HG03095 (cell line): Measurements from ENCODE around the gene EMILIN3.

Experiments
- ATAC-seq: cut with Tn5 transposase; IDR thresholded peaks from one replicate; pipeline ENCODE4 v1.9.1; 2021; ENCODE audit warnings: moderate library complexity; ENCODE audit not compliant: unreplicated experiment

The EMILIN3 gene

DNA sequence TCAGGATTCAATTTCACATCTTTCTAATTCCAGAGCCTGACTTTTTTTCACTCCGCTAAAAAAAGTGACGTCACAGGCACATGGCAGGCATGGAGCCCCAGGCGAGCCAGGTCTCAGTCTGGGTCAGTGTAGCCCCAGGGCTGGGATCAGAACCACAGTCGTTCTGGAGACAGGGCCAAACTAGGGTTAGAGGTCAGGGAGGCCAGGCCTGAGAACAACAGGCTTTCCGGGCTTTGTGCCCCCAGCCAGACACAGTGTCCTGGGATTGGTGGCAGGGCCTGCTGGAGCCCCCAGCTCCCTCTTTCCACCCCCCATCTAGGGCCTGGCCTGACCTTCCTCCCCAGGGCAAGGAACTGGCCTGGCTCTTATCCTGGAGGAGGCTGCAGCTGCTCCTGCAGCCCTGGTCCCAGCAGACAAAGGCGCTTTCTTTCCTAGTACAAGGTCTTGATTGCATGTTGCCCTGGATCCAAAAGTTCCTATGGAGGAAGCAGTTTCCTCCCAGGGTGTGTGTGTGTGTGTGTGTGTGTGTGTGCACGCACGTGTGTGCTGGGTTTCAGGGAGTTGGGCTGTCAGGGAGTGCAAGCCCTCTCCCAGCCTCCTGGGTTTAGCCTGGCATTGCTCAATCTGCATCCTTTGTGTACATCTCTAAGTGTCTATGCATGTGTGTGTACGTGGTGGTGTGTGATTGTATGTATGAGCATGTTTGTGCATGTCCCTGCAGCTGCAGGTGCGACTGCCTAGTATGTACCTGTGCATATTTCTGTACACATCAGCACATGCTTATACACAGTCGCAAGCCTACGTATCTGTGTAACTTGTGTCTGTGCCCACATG lies 26.5 kb upstream of the EMILIN3 start:
- ATAC-seq, result no peak

DNA sequence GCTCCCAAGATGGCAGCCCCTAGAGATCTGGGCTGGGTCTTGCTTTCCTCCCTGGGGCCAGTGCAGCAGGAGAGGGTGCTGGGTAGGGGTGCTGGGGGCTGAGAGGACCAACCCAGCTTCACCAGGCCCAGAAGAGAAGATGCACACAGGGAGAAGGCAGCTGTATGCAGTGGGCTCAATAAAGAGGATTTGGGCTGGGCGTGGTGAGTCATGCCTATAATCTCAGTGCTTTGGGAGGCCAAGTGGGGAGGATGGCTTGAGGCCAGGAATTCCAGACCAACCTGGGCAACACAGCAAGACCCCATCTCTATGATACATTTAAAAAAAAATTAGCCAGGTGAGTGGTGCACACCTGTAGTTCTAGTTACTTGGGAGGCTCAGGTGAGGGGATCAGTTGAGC lies 25.7 kb upstream of the EMILIN3 start:
- ATAC-seq, result no peak

DNA sequence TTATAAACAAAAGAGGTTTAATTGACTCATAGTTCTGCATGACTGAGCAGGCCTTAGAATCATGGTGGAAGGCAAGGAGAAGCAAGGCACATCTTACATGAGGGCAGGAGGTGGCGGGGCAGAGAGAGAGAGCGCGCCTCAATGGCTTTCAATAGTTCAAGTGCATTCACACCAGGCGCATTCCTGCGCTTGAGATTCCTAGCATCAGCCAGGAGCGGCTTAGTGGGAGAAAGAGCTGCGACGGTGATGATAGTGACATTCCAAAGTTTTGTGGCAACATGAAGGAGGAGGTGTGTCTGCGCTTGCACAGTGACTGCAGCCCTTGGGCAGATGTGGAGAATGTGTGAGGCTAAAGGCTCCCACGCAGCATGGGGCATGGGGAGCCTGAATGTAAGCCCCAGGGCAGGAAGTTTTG lies 25.0 kb upstream of the EMILIN3 start:
- ATAC-seq, result no peak

DNA sequence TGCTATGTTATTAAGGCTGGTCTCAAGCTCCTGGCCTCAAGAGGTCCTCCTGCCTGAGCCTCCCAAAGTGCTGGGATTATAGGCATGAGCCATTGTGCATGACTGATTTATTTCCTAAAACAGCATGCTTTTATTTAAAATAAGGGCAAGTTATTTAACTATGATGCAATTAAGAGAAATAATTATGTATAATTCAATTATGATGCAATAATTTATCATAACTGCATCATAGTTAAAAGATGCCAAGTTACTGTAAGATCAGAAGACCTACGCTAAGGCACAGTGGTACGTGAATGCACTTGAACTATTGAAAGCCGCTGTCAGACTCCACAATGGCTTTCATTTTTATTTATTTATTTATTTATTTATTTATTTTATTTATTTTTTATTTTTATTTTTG lies 24.3 kb upstream of the EMILIN3 start:
- ATAC-seq, result no peak

DNA sequence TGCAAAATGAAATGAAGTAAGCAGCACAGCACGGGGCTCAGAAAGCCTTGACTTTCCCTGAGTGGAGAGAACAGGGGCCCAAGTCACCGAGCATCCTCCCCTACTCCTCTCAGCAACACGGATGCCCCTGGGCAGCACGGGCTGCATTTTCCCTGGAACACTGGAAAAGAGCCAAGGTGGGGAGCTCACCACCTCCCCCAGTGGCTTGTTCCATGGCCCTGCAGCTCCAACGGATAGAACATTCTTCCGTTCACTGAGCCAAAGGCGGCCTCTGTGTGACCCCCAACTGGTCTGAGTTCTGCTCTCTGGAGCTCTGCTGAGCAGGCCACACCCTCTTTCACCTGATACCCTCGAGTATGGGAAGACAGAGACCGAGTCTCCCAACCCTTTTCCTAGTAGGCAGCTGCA lies 20.8 kb upstream of the EMILIN3 start:
- no peak for ATAC-seq

DNA sequence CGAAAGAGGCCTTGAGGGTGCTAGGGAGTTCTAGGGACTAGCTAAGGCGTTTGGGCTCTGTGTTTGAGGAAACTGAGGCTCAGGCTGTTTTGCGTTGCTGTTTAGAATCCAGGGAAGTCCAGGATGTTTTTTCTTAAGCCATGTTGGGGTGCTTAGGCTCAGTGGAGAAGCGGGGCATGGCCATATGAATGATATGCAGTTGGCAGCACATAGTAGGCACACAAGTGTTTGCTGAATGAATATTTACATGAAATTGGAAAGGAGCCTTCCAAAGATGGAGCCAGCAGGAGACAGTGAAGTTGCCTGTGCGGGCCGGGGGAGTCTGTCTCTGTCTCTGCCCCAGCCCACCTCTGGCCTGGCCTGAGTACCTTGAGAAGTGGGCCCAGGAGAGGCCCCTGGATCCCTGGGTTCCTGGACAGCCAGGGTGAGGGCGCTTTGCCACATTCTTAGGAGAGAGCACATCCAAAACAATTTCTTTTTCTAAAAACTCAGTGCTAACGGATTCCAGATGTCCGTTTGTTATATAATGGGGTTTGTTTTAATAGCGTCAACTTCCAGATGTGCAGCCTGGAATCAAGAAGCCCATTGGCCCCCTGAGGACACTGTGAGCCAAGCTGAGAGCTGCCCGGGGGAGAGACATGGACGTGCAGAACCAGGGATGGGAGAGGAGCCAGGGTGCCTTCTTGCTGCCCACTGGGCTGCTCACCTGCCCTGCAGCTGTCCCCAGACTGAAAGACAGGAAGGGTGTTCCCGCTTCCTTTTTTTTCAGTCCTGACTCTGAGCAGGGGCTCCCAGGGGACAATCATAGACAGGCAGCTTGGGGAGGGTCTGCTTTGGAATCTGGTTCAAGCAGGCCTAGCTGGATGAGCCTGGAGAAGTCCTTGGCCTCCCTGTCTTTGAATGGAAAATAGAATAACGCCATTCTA lies 20.1 kb upstream of the EMILIN3 start:
- no peak for ATAC-seq

DNA sequence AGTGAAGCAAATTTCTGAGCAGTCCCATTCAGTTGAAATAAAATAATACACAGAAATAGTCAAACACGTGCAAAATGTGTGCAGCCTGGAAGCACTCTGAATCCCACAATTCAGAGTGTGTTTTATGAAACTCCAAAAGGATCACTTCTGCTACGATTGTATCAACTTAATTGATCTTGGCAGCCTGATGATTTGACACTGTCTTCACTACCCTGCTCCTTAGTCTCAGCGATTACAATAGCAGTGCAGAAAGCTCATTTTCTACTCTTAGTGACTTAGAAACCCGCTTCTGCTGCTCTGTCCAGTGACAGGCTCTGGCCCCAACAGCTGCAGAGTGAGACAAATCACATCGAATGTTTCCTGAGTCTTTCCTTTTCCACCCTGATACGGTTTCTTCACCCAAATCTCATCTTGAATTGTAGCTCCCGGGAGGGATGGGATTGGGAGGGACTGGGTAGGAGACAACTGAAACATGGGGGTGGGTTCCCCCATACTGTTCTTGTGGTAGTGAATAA lies 16.2 kb upstream of the EMILIN3 start:
- ATAC-seq, result no peak

DNA sequence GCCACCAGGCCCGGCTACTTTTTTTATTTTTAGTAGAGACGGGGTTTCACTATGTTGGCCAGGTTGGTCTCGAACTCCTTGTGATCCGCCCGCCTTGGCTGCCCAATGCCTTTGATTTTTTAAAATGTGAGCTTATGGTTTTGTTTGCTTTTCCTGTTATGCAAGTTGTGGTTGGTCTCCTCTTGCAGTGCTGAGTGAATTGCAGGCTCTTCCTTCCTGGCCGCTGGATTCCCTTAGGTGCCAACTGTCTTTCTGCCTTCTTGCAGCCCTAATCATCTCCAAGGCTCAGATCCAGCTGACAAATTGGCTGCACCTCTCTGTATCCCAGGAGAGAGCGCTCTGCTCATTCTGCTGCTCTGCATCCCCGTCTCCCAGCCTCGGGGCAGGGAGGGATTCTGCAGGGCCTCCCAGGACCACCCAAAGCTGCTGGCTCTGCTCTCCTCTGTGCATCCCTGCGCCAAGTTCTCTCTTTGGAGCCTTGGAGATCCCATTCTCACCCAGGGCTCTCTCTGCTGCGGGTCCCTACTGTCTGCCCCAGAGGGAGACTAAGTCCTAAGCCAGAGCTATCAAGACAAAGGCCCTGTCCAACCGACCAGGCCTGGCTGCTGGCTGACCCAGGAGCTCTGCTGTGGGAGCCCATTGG lies 14.1 kb upstream of the EMILIN3 start:
- no peak for ATAC-seq

DNA sequence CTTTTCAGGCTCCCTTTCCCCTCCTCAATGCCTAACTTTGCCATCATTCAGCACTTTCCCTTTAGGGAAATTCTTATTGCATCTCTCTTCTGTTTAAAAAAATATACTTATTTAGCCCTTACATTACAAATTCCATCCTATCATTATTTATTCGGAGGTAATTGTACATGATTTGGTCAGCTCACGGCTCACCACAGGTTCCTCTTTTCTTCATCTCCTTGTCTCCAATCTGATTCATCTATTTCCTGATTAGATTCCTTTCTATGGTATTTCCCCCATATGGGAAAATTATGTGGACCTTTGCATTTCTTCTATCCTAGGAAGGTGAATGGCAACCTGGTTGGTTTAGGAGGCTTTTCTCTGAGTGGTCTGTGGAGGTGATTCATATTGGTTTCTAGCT lies 12.9 kb upstream of the EMILIN3 start:
- no peak for ATAC-seq

DNA sequence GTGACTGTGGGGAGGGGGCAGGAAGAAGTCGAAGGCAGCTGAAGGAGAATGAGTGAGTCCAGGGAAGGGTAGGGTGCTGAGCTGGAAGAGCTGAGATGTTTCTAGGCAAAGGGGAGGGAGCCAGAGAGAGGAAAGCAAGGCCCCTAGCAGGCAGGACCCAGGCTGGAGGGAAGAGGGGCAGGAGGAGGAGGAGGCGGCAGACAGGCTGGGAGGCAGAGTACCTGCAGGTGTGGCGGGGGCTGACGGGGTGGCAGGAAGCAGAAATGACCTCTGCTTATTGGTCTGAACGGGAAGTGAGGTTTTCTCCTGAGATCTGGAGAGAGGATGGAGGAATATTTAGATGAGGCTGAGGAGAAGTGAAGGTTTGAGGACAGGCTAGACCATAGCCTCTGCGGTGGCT lies 10.7 kb upstream of the EMILIN3 start:
- ATAC-seq, result no peak

DNA sequence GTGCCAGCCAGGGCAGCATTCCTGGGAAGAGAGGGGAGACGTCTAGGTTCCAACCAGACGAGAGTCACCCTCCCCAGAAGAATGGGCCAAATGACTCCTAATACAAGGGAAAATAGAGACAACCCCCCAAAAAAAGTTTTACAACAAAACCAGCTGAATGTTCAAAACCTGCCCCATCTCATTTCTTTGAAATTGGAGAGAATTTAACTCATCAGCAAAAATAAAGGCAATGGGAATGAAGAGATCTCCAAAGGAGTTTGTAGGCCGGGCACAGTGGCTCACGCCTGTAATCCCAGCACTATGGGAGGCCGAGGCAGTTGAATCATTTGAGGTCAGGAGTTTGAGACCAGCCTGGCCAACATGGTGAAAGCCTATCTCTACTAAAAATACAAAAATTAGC lies 9.7 kb upstream of the EMILIN3 start:
- ATAC-seq, result no peak

DNA sequence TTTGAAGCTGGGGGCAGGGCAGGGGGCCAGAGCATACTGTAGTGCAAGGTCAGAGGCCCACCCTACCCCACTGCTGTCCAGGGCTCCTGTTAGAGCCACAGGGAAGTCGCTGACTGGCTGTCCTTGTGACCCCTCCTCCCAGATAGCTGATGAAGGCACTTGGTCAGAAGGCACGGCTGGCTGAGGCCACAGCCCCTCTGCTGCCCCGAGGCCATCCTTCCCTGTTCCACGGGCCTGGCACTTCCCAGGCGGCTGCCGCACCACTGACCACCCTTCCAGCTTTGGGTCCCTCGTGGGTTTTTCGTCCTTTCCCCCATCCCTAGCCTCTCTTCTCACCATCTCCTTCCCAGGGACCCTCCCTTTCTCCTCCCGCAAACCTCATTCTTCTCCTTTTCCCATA lies 9.2 kb upstream of the EMILIN3 start:
- no peak for ATAC-seq

DNA sequence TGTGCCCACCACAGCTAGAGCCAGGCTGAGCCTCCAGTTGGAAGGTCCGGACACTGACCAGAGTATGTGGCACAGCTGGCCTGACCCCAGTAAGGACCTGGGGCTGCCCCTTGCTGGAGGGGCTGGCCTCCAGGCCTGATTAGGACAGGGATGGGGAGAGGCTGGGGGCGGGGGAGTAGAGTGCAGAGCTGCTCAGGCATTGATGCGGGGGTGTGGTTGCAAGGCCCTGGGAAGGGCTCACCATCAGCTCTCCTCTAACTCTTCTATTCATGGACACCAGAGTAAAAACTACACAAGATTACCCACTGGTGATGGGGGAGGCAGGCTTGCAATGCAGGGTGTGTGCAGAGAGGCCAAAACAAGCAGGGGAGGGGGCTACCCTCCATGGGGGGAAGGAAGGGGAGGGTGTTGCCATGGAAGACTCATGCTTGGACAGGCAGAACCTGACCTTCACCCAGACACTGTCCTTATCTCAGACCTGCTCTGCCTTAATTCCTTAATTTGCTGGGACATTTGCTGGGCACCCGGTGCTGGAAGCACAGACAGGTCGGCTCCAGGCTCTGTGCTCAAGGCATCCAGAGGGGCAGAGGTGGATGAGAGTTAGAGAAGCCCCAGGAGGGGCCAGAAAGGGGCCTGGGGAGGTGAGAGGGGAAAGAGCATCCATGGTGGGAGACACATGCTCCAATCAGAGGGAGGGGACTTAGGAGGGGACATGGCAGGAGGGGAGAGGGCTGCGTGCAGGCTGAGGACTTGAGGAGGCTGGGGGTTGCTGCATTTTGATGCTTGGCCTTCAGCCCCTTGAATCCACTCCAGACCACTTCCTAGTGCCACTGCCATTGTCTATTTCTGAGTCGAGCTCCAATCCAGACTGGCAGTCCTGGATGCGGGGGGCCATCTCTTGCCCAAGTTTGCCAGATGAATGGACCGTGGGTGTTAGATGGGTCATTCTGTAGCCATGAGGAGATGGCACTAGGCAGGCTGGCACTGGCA lies 7.6 kb upstream of the EMILIN3 start:
- ATAC-seq, result no peak

DNA sequence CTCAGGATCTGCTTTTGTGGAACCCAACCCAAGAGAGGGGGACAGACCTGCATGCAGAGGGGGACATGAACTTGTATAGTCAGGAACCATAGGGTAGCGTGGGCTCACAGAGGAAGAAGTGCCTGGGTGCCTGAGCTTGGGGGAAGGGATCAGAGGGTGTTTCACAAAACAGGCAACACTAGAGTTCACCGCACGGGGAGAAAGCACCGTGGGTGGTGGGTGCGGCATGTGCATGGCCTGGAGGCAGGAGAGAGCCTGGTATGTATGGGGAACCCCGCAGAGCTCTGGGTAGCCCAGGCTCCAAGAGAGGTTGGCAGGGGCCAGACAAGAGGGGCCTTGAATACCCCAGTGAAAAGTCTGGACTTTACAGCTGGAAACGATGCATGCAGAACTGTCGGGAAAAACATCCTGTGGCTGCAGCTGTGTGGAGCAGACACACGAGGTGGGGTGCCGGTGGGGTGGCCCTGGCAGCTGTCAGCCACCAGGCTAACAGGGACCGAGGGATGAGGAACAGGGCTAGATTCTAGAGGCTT lies 6.7 kb upstream of the EMILIN3 start:
- no peak for ATAC-seq

DNA sequence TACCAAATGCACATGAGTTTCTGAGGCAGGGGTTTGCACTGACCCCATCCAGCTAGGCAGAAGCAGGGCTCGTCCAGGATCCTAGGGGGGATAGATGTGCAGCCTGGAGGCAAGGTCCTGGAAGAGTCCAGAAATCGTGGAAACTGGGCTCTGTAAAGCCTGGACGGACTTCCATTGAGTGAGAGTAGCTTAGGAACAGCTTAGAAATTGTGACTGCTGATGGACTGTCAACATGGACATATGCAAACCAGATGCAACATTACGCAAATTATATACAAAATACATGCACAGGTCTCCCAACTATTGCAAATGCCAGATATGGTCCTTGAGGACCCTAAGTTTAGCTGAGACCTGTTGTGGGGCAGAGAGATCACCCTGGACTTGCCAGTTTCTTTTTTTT lies 4.8 kb upstream of the EMILIN3 start:
- ATAC-seq, result no peak

DNA sequence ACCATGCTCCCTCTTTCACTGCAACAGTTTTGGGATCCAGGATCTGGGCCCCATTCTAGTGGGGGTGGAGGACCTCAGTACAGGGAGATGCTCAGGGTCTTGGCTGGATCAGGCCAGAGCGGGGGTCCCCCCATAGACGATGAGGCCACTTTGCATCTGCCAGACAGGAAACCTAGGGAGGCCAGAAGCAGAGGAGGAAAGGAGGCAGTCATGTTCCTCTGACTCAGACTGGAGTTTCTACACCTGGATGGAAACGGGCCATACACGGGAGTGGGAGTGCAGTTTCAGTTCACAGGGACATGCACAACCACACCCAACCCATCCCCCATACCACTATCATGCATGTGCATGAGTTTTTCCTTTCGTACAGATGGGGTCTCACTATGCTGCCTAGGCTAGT lies 3.6 kb upstream of the EMILIN3 start:
- ATAC-seq, result no peak

DNA sequence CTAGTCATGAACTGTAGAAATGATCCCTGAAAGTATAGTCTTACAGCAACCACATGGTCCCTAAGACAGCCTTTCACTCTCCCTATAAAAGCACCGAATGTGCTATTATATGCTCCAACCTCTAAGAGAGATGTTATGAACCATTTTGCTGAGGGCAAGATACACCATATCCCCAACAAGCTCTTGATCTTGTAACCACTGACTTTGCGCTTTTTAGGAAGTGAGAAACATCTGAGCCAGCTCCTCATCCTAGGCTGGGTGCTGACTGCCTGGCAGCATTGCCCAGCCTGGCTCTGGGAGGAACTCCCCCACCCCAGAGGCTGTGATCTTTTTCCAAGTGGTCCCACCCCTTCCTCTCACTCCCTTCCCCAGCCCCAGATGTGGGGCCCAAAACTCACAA lies 3.1 kb upstream of the EMILIN3 start:
- ATAC-seq, result no peak

DNA sequence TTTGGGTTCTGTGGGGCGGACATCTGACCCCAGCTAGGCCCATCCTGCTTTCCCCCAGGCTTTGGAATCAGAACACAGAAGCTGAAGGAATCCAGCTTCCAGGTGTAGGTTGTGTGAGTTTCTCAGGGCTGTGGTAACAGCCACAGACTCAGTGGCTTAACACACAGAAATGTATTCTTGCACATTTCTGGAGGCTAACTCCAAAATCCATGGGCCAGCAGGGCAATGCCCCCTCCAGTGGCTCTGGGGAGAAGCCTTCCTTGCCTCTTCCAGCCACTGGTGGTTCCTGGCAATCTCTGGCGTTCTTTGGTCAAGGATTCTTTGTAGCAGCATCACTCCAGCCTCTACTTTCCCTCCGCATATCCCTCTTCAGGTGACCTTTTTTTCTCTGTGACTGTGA lies 1.3 kb upstream of the EMILIN3 start:
- no peak for ATAC-seq

DNA sequence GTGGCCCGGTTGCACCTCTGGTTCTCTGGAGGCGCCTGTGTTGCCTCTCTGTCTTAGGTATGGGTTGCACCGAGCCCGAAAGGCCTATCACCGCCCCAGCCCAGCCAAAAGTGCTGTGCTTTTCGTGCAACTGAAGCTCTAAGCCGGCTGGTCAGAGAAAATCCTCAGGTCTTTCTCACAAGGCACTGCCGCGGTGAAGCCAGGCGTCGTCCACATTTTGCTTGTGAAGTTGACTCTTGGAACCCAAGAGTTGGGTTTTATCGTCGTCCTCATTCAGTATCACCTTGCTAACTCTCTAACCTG lies 726 bp upstream of the EMILIN3 start:
- ATAC-seq, result no peak
